Stimulated activated CD4-positive, alpha-beta T cell treated with anti-CD3 and anti-CD28 coated beads, Interleukin-4, amount 100 ng/mL, for 48 hours (primary cell): ENCODE measurements around the gene POLR2F.

ENCODE experiments used
- DNase-seq, 2 donors: peaks; one replicate each; pipeline ENCODE4 v3.0.0-alpha.2; 2020; ENCODE audit warnings: low read depth in 2 of 2

The POLR2F gene

DNA sequence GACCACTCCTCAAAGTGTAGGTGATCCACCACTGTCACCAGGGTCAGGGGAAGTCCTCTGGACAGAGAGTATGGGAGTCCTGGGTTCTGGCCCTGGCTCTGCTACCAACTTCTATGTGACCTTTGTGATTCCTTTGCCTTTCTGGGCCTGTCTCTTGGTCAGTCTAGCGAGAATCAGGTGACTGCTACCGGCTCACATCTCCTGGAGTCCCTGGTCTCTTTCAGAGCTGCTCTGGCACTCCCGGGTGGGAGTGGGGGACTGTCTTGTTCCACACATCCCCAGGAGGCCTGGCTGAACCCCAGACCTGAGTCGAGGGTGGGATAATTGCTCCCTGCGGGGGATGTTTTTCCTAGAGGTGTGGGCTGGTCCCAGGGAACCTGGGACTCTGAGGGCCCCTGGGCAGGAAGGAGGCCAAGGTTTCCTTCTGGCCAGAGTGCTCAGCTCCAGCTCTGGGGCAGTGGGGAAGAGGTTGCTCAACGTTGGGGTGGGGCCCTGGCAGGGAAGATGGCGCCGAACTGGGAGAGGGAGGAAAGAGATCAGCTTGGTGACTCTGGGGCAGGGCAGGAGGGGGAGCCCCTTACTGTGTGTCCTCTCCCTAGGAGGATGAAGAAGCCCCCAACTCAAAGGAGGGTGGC lies 28.8 kb downstream of the POLR2F start:
- no peak for DNase-seq

DNA sequence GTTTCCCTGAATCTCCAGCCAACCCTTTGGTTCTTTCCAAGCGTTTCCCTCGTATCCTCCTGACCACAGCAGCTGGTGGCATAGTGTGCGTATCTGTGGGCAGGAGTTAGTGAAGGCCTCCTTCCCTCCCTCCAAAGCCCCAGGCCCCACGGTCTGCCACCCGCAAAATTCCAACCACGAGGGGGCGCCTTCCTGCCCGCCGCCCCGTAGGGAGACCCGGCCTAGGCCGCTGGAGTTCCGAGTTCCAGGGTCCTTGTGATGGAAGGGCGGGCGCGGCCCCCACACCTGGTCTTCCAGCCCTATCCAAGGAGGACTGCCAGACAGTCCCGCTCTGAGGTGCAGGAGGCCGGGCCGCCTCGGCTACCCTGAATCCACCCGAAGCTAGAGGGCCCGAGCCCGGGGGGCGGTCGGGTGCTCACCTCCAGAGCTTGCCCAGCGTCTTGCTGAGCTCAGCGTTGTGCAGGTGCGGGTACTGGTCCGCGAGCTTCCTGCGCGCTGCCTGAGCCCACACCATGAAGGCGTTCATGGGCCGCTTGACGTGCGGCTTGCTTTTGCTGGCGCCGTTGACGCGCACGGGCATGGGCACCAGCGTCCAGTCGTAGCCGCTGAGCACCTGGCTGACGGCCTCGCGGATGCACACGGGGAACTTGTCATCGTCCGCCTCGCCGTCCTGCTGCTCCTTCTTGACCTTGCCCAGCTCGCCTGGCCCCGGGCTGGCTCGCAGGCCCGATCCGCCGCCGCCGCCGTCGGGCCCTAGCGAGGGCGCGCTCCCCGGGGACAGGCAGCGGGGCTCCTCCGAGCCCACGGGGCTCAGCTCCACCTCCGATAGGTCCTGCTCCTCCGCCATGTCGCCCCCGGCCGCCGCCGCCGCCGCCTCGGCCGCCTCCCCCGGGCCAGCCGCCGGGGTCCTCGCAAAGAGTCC lies 29.7 kb downstream of the POLR2F start:
- no peak for DNase-seq

DNA sequence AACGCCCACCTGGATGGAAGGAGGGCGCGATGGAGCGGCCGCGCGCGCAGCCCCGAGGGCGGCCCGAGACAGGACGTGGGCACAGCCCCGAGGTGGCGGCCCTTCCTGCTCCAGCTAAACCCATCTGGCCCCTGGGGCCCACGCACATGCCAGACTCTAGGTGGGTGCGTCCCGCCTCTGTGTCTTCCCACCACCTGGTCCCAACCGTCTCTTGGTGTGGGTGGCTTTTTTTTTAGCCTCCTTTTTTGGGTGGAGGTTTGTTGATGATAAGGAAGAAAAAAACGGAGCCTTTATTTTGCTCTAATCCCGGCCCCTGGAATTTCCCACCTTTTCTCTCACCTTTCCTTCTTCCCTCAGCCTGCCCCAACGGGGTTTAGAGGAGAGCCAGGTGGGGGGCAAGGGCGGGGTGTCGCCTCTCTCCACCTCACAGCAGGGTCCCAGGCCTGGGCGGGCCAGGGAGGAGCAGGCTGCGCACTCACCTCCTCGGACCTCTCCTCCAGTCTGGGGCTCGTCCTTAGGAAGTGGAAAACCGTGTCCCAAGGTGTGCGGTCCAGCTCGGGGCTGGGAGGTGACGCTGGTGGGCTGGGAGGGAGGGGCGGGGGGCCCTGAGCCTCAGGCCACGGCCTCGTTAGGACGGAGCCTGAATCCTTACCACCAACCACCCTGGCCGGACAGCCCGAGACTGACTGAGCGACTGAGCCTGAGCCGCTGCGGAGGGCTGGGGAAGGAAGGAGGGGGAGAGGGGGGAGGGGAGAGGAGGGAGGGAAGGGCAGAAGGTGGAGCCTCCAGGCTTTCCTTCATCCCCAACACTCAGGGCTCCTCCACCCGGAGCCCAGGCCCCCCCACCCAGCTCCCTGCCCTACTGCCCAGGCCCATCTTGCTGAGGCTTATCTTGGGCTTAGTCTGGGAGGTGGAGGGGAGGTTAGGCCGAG lies 30.6 kb downstream of the POLR2F start, which contains the start of gene SOX10:
TSS of gene SOX10 (minus strand) at position 696 of the 932 bp plus-strand sequence. CDS start 771 bp downstream, outside the sequence.
- no peak for DNase-seq

DNA sequence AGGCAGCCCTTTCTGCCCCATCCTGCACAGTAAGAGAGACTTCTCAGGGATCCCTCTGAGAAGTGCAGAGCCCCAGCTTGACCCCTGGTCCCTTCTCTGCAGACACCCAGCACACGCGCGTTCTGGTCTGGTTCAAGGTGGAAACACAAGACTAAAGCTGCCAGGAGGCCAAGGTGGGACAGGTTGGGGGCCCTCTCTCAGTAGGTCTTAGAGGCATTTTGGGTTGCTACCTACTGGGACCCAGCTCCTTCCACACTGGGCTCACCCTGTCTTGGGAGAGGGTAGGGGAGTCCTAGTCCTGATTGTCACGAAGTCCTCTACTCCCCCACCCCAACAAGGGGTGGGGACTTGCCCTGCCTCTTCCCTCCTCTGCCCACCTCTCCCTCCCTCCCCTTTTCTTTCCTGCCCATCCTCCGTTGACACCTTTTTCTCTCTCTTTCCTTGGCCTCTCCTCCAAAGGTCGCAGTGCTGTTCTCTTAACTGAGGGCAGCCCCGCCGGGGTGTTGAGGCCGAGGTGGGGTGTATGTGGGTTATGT lies 31.6 kb downstream of the POLR2F start:
- DNase-seq = no peak

DNA sequence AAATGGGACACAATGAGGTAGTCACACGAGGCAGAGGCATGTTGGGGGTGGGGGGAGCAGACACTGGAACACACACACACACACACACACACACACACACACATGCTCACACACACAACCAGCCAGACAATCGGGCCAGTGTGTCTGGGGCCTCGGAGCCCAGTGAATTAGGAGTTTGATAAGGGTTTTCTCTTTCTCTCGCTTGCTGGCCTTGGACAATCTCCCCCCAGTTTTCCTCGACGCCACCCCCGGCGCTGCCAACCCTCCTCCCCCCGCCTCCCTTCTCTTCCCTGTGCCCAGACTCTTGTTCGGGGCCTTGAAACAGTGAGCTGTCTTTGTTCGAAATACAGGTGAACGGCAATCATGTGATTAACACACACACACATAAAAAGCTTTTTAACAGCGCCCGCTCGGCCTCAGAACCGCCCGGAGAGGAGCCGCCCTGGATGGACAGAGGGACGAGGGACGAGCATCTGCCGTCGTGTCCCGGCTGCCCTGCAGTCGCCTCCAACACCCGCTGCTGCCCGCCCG lies 32.3 kb downstream of the POLR2F start:
- DNase-seq = no peak

DNA sequence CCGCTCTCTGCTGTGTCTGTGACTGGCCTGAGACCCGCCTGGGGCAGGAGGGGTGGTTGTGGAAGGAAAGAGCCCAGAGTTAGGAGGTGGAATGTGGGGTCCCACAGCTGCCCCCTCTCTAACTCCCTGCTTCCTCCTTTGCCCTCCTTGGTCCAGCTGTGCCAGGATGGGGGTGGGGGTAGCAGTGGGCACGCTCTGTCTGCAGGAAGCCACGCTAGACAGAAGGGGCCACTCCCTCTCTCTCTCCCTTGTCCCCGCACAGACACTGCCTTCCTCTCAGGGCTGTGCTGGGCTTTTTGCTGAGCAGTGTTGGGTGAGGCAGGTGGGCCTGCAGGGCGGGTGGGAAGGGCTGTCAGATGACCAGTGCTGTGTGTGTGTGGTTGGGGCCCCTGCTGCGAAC lies 32.9 kb downstream of the POLR2F start:
- no peak for DNase-seq

DNA sequence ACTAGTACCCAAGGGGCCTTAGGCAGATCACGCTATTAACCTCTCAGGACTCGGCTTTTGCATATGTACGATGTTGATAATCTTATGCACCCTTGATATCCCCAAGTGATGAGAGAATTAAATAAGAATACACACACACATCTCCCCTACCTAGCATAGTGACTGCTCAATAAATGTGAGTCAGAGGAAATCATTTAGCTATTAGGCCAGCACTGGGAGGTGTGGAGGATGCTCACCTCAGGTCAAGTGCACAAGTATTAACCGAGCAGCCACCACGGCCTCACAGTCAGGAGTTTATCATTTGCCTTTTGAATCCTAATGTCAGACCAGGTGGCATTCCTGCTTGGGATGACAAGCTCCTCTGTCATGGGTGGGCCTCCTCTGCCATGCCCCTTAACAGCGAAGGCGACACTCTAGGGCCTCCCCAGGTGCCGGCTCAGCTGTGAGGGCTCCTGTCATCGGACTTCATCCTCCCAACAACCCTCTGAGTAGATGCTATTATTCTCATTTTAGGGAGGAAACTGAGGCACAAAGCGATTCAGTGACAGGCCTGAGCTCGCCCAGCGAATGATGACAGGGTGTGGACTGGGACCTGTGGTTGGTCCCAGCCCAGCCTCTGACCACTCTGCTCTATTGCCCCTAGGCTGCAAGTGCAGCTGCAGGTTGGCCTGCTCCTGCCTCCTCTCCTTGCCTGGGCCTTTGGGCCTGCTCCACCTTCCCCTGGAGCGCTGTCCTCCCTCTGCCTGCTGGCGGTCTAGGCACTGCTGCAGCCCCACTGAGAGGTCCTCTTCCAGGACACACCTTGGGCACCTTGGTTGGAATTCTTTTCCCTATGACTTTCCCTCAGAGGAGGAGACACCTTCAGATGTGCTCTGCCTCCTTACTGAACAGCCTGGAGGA lies 35.9 kb downstream of the POLR2F start:
- no peak for DNase-seq

DNA sequence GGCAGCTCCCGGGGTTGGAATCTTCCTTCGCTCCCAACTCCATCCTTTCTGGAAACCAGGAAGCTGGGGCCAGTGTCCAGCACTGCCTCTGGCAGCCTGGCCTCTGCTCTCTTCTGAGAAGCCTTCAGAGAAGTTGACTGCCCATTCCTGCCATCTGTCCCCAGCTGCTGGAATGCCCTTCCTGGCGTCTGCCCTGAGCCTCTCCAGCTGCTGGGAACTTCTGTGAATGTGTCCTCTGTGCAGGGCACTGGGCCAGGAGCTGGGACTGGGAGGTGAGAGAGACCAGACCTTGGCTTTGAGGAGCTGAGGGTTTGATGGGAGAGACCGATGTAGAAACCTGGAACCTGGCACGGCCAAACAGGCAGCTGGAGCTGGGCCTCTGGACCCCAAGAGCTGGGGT lies 36.8 kb downstream of the POLR2F start:
- DNase-seq = no peak

DNA sequence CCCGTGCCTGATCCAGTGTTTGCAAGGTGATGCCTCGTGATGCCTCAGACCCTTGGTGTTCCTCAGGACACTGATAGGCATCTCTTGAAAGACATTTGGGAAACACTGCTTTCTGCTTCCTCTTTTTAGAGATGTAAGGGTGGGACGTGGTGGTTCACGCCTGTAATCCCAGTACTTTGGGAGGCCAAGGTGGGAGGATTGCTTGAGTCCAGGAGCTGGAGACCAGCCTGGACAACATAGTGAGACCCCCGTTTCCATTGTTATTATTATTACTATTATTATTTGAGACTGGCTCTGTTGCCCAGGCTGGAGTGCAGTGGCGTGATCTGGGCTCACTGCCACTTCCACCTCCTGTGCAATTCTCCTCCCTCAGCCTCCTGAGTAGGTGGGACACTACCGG lies 37.4 kb downstream of the POLR2F start:
- no peak for DNase-seq

DNA sequence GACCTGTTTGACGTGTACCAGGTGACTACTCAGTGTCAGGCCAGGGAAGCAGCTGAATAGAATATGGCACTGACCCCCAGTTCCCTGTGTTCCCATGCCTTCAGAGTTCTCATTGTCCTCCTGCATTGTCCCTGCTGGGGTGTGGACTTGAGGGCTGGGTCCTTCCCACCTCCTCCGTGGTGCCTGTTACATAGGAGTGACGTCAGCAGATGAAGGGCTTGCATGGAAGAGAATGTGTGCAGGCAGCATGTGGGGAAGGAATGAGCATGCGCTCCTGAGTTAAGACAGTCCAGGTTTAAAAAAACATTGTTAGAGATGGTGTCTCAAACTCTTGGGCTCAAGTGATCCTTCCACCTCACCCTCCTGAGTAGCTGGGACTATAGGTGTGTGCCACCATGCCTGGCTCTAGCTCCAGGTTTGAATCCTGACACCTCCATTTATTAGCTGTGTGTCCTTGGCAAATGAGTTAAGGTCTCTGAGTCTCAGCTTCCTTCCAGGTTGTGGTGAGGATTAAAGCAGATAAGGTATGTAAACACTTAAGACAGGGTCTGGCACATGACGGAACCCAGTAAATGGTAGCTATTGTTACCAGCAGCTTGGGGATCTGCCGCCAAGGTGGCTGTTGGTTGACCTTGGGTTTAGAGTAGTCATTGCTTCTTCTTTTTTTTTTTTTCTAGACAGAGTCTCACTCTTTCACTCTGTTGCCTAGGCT lies 38.4 kb downstream of the POLR2F start:
- DNase-seq = no peak

DNA sequence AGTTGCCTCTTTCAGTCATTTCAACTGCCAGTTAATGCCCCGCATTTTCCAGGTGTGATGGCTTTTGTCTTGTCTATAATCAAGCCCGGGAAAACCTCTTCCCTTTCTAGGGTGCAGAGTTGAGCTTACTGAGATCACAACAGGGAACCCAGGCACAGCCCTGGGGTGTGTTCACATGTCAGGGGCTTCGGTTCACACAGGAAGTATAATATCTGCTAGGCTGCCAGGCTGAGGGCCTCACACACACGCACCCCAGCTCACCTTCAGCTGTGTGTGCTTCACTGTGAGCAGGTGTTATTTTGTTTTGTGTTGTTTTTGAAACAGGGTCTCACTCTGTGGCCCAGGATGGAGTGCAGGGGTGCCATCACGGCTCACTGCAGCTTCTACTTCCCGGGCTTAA lies 40.5 kb downstream of the POLR2F start:
- DNase-seq = no peak

DNA sequence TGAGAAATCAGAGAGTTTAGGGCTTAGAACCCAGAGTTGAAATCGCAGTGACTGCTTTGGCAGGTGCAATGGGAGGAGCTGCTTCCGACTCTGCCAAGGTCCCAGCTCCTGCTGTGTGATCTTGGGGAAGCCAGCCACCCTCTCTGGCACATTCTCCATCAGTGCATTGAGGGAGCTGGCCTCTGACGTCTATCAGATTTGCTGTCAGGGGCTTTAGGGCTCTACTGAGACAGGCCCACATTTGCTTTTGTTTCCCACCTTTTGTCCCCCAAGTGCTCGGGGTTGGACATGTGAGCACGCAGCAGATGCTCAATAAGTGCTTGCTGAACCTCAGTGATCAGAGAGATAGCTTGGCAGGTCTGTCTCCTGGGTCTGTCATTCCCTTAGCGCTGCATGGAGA lies 41.5 kb downstream of the POLR2F start:
- no peak for DNase-seq

DNA sequence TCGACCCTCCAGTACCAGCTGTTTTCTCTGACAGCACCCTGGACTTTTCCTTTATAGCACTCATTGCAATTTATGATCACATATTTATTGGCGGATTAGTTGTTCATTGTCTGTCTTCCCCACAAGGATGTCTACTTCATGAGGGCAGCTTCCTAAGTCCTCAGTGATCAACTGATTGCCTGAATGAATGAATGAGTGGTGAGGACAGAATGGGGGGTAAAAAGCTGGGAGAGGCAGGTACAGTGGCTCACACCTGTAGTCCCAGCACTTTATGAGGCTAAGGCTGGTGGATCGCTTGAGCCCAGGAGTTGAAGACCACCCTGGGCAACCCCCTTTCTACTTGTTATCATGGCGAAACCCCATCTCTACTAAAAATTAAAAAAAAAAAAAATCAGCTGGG lies 42.0 kb downstream of the POLR2F start:
- no peak for DNase-seq

DNA sequence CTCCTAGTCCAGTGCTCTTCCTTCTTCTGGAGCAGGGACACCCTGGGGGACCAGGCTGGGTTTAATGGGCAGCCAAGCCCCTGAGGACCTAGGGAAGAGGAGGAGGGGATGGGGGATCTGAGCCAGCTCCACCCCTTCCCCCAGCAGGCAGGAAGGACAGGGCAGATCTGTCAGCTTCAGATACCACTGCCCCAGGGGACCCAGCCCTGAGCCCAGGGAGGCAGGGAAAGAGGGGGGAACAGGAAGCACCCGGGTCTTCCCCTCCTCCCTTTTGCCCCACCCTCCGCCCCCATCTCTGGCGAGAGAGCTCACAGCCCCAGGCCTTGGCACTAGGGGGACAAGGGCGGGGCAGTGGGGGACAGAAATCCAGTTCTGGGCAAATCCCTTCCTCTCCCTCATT lies 42.6 kb downstream of the POLR2F start:
- no peak for DNase-seq

DNA sequence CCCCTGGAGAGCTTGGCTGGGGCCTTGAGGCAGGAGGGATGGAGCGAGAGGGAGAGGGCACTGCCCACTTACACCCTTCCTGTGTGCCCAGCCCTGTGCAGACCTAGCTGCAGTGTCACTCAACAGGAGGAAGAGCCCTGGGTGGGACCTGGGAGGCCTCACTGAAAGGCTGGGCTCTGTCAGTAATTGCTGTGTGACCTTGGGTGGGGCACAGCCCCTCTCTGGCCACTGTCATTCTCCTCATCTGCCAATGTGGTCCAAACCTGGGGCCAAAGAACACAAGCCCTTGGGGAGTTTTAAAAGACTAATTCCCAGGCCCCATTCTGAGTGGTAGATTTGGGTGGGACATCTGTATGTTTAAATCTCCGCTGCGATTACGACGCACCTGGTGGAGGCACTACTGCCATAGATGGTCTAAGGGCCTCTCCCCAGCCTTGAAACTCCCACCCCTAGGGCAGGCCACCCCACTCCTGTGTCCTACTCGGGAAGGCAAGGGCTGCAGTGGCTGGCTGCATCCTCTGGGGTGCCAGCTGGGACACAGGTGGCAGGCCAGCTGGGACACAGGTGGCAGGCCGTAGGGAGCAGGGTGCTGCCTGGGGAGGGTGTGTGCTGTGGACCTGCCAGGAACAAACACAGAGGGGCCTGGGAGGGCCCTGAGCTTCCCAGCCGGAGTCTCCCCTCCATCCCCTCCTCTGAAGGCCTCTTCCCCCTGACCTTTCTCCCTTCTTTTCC lies 43.2 kb downstream of the POLR2F start:
- DNase-seq = no peak

DNA sequence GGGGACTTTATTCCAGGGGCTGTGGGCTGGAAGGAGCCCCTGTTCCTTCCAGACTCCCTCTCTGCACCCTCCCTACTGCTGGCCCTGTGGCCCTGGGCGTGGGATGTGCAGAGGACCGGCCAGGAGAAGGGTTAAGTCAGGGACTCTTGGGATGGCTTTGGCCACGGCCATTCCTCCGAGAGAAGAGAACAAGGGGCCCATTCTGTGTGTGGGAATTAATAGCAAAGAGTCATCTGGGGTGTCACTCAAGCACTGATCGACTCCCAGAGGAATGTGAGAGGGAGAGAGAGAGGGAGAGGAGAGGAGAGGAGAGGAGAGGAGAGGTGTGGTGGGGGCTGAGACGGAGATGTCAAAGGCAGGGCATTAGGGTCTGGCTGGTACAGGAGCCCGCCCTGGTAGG lies 45.0 kb downstream of the POLR2F start:
- no peak for DNase-seq

DNA sequence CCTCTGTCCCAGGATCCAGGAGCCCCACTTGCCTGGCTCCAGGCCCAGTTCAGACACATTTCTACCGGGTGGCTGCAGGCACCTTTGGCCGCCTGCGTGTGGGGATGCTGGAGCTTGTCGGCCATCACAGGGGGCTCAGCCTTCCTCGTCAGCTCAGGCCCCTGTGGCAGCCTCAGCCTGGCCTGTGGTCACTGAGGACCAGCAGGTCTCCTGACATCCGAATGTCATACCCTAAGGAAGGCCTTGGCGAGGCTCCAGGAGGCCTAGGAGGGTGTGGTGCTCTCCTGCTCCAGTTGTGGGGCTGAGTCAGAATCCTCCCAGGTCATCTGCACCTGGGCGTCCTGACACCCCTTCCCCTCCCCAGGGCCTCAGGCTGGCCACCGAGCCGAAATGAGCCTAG lies 45.7 kb downstream of the POLR2F start:
- no peak for DNase-seq

DNA sequence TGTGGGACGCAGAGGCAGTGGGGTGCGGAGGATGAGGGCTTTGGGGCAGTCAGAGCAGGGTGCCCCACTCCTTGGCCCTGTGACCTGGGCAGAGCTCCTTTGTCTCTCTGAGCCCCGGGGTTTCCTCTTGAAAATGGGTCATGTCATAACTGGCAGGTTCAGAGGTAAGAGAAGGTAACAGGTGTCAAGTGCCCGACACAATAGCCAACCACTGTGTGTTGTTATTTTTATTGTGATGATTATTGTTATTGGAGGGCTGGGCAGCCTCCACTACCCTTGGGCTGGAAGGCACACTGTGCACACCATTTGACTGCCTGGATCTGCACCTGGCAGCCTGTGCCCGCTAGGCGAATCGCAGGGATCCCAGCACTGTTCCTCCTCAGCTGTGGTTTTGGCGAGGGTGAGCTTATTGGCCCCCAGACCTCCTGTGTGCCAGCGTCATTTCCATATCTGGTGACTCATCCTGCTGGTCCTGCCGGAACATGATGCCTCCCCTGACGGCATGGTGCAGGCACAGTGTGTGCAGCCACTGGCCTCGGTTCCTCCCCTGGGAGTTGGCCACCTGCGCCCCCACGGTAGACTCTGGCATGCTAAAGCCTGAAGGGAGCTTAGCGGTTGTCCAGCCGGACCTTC lies 46.3 kb downstream of the POLR2F start:
- DNase-seq = no peak

DNA sequence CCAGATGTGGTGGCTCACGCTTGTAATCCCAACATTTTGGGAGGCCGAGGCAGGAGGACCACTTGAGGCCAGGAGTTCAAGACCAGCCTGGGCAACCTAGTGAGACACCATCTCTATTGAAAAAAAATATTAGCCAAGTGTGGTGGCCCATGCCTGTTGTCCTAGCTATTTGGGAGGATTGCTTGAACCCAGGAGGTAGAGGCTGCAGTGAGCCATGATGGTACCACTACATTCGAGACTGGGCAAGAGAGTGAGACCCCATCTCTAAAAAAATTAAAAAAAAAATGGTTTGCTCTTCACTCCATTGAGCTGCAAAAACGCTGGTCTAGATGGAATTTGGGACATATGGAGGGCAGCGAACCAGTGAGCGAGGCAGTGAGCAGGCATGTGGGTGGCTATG lies 52.4 kb downstream of the POLR2F start:
- no peak for DNase-seq
